ENCODE results near the gene SENP7. TPM values are rescaled to one million over a fixed set of nuclear protein-coding genes. Genes with fewer than 3 reads are reported as not detected.

The SENP7 gene
- polyA plus RNA-seq, result 9.9 and 20.1 TPM in 2 replicates

GRCh38 chr3:101512646-101513418 lies at the start of gene SENP7:
SENP7 (minus strand) TSS chr3:101513212; CDS start chr3:101513130, 82 bp downstream.

DNA sequence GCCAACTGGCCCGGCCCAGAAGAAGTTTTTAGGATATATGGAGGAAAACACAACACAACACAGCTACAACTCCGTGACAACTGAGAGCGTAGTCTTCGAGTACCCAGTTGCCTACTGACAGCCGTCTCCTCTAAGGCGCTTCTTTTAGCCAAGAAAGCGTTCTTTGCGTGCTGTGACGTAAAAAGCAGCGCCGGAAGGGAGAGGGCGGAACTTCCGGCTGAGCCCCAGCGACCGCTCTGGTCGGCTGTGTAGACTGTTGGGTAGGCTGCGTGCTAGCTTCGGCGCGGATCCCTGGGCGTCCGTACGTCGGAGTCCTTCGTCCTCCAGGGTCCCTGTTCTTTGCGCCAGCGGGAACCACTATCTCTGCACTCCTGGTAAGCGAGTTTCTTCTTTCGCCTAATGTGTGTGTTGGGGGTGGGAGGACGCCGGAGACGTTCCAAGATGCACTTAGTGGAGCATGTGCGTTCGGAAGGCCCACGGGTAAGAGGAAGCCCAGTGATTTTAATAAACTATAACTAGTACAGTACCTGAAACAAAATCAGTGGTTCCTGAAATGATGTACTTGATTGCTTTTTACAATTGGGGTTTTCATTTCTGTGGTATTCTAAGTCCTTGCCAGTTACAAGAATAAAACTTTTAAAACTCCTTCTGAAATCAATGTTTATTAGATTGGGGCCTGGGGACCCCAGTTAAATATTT lies 48.8 kb upstream of the SENP7 start, which contains the start of gene TRMT10C:
TSS of gene TRMT10C (plus strand) at position 239 of the 699 bp plus-strand sequence. CDS start 2,914 bp downstream, outside the sequence.

GRCh38 chr3:101320475-101320874 lies 192.5 kb downstream of the SENP7 start, which contains the start of gene IMPG2:
IMPG2 (minus strand) TSS chr3:101320575; CDS start chr3:101320372, 203 bp downstream.

Other genes with a start within 250 kb of the SENP7 start
- 0.05 and 0.27 TPM in 2 replicates for gene IMPG2, start 192.6 kb downstream of the SENP7 start, polyA plus RNA-seq
- 72.9 and 97.8 TPM in 2 replicates for gene TRMT10C, start 48.7 kb upstream of the SENP7 start, polyA plus RNA-seq
- gene PCNP, start 61.0 kb upstream of the SENP7 start, polyA plus RNA-seq, result 120 and 136 TPM in 2 replicates
- gene ZBTB11, start 163.9 kb upstream of the SENP7 start, polyA plus RNA-seq, result 12.3 and 14.2 TPM in 2 replicates
- 653 and 674 TPM in 2 replicates for gene RPL24, start 173.5 kb upstream of the SENP7 start, polyA plus RNA-seq
- 15.5 and 27.9 TPM in 2 replicates for gene CEP97, start 211.4 kb upstream of the SENP7 start, polyA plus RNA-seq

All from Purkinje cell (primary cell).